Measurements from ENCODE around the gene TARS1. TPM values are rescaled to one million over a fixed set of nuclear protein-coding genes. Genes with fewer than 3 reads are reported as not detected.
"Not testable (repeated sequence)": the region's sequence is repeated elsewhere in the genome, so short reads cannot be mapped to it uniquely, and the experiment has no call there.

TARS1 gene
- total RNA-seq, 1 experiment from 2014 or later = 324 TPM

DNA sequence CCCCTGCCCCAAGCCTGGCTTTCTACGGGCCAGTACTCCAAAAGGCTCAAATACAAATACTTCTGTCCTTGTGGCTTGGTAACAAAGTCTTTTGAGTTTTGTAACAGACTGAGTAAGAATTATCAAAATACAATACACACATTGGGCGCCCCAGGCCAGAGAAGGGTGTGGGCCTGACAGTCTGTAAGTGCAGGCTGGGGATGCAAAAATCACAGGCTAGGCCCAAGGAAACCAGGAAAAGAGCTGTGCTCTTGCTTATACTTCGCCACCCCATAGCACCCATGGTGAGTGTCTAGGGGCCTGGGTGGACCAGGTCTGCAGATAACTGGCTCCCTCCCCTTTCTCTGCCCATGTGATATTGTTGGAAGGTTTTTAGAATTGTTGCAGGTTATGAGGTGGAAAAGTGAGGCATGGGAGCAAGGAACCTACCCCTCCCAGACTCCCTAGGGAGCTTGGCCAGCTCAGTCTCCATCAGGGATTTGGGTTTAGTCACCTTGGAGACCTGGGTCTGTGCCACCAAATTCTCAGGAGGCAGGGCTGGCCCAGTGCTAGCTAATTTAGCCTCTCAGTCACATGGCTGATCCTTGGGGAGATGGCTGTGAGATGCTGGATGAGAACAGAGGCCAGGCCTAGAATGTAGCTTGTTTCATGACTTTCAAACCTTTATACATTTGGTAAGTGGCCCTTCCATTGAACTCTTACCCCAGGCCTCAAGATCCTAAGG is 72.9 kb downstream of the TARS1 start:
- intact Hi-C loops (cut with micrococcal nuclease; ENCODE audit: unreplicated experiment) = no loop called here
- Histone ChIP-seq H3K4me3 (ENCODE audit: low read depth, low read length, poor library complexity, severe bottlenecking) (no peak overlapping the region), H3K27ac (ENCODE audit: low read depth, low read length, poor library complexity, severe bottlenecking) (no peak overlapping the region), H3K36me3 (ENCODE audit: insufficient read depth, low read length, poor library complexity, severe bottlenecking) (no peaks in the 10 kb centered on the region), H3K9me3 (ENCODE audit: low read depth, low read length, poor library complexity, severe bottlenecking) (no peaks in the 10 kb centered on the region), H3K4me1 (ENCODE audit: insufficient read depth, low read length, poor library complexity, severe bottlenecking) (no peaks in the 10 kb centered on the region), H3K27me3 (replicated peaks; ENCODE audit: insufficient read depth, low read depth, low read length, poor library complexity) (no peaks in the 10 kb centered on the region)
- TF ChIP-seq, protein P1, sequence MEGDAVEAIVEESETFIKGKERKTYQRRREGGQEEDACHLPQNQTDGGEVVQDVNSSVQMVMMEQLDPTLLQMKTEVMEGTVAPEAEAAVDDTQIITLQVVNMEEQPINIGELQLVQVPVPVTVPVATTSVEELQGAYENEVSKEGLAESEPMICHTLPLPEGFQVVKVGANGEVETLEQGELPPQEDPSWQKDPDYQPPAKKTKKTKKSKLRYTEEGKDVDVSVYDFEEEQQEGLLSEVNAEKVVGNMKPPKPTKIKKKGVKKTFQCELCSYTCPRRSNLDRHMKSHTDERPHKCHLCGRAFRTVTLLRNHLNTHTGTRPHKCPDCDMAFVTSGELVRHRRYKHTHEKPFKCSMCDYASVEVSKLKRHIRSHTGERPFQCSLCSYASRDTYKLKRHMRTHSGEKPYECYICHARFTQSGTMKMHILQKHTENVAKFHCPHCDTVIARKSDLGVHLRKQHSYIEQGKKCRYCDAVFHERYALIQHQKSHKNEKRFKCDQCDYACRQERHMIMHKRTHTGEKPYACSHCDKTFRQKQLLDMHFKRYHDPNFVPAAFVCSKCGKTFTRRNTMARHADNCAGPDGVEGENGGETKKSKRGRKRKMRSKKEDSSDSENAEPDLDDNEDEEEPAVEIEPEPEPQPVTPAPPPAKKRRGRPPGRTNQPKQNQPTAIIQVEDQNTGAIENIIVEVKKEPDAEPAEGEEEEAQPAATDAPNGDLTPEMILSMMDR (conservative IDR thresholded peaks at IDR 0.05; ENCODE audit: low read depth, low read length) = no peak
- TF ChIP-seq EZH2 (IDR thresholded peaks at IDR 0.05; ENCODE audit: borderline replicate concordance, low read depth, low read length, poor library complexity, severe bottlenecking) = no peak
- no TSS peak for BruUV-seq (replicated peaks)
- no peak for DNase-seq (ENCODE audit: low spot score)
- POLR2A ChIA-PET (ENCODE audit: low non-redundant PET) = no interaction called here
- CTCF ChIA-PET = no interaction called here

DNA sequence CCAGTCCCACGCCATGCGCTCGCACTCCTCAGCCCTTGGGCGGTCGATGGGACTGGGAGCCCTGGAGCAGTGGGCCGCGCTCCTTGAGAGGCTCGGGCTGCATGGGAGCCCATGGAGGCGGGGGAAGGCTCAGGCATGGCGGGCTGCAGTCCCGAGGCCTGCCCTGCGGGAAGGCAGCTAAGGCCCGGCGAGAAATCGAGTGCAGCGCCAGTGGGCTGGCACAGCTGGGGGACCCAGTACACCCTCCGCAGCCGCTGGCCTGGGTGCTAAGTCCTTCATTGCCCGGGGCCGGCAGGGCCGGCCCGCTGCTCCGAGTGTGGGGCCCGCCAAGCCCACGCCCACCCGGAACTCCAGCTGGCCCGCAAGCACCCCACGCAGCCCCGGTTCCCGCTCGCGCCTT is 74.6 kb downstream of the TARS1 start:
- DNase-seq (ENCODE audit: low spot score); H3K4me3 ChIP-seq (ENCODE audit: low read depth, low read length, poor library complexity, severe bottlenecking); BruUV-seq (replicated peaks); POLR2A ChIA-PET (ENCODE audit: low non-redundant PET); H3K27ac ChIP-seq (ENCODE audit: low read depth, low read length, poor library complexity, severe bottlenecking); H3K36me3 ChIP-seq (ENCODE audit: insufficient read depth, low read length, poor library complexity, severe bottlenecking); CTCF ChIA-PET; intact Hi-C loops (cut with micrococcal nuclease; ENCODE audit: unreplicated experiment); H3K4me1 ChIP-seq (ENCODE audit: insufficient read depth, low read length, poor library complexity, severe bottlenecking); H3K27me3 ChIP-seq (replicated peaks; ENCODE audit: insufficient read depth, low read depth, low read length, poor library complexity); H3K9me3 ChIP-seq (ENCODE audit: low read depth, low read length, poor library complexity, severe bottlenecking): not testable (repeated sequence)

DNA sequence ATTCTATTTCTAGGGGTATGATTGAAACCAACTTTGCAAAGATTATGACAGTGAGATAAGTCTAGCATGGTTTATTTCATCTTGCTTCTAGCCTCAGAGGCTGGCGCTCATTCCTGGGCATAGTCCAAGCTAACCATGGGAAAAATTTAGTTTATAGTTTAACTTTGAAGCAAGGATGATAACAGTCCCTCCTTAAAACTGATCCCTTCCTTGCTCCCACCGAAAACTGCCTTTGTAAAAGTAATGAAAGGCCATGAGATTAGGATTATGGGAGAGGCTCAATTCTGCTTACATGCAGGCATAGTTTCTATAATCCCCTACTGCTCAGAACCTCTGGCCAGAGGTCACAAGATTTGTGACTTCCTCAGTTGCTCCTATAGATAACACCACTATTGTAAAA is 75.7 kb downstream of the TARS1 start:
- no peak for DNase-seq (ENCODE audit: low spot score)
- no peaks in the 10 kb centered on the region for H3K4me1 ChIP-seq (ENCODE audit: insufficient read depth, low read length, poor library complexity, severe bottlenecking)
- POLR2A ChIA-PET (ENCODE audit: low non-redundant PET) = no interaction called here
- CTCF ChIA-PET = no interaction called here
- H3K9me3 ChIP-seq (ENCODE audit: low read depth, low read length, poor library complexity, severe bottlenecking) = no peaks in the 10 kb centered on the region
- H3K36me3 ChIP-seq (ENCODE audit: insufficient read depth, low read length, poor library complexity, severe bottlenecking) = no peaks in the 10 kb centered on the region
- BruUV-seq (replicated peaks) = no TSS peak
- intact Hi-C loops (cut with micrococcal nuclease; ENCODE audit: unreplicated experiment) = no loop called here
- no peak for TF ChIP-seq EZH2 (IDR thresholded peaks at IDR 0.05; ENCODE audit: borderline replicate concordance, low read depth, low read length, poor library complexity, severe bottlenecking)
- TF ChIP-seq, protein P1 (conservative IDR thresholded peaks at IDR 0.05; ENCODE audit: low read depth, low read length) = no peak
- H3K4me3 ChIP-seq (ENCODE audit: low read depth, low read length, poor library complexity, severe bottlenecking) = no peak overlapping the region
- no peaks in the 10 kb centered on the region for H3K27me3 ChIP-seq (replicated peaks; ENCODE audit: insufficient read depth, low read depth, low read length, poor library complexity)
- H3K27ac ChIP-seq (ENCODE audit: low read depth, low read length, poor library complexity, severe bottlenecking) = no peak overlapping the region

Measured in A673 (cell line).